Stimulated activated CD8-positive, alpha-beta memory T cell treated with anti-CD3 and anti-CD28 coated beads, Interleukin-7, amount 100 ng/mL, for 48 hours (primary cell): ENCODE data around the gene PEPD.
A peak's percentile ranks its signal among the peaks of the same experiment; 100 is the strongest.
"Not testable (repeated sequence)": the region's sequence is repeated elsewhere in the genome, so short reads cannot be mapped to it uniquely, and the experiment has no call there.

Source experiments
- DNase-seq, 2 donors: peaks; one replicate each; pipeline ENCODE4 v3.0.0-alpha.2; 2020; ENCODE audit warnings: low read depth in 1 of 2; ENCODE audit errors: extremely low read depth in 1 of 2

PEPD gene

DNA sequence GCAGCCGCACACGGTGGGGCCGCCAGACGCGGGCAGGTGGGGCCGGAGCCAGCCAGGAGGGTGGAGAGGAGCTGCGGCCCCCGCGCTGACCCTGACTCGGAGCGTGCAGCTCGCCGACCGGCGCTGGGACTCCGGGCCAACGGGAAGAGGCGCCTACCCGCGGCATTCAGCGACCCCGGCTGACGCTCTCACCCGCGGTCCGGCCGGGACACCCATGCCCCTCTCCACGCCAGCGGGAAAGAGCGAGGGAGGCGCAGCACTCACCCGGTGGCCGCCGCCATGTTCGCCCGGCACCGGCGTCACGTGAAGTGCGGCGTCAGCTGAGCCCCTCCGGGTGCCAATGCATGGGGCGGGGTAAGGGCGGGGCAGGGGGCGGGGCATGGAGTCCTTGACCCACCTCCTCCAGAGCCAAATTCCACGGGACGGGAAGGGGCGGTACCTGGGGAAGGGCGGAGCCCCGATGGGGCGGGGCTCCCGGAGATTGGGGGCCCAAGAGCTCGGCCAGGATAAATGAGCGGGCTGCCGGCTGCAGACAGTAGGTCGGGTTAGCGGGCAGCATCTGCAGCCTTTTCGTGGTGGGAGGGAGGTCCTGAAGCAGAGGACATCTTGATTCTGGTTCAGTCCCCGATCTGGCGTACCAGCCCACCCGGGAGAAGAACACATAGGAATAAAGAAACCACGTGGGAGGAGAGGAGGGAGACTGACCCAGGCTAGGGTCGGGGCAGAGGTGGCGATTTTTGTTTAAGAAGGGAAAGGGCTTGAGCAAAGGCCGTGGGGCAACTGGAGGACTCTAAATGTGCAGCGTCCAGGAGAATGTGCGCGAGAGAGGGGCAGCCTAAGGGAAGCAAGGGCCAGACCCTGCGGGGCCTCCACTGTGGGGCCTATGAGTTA is at the start of gene PEPD:
TSS of gene PEPD (minus strand) at position 312 of the 891 bp plus-strand sequence. CDS start at position 281, 31 bp downstream.
- DNase-seq = peak; percentile 75 to 82

DNA sequence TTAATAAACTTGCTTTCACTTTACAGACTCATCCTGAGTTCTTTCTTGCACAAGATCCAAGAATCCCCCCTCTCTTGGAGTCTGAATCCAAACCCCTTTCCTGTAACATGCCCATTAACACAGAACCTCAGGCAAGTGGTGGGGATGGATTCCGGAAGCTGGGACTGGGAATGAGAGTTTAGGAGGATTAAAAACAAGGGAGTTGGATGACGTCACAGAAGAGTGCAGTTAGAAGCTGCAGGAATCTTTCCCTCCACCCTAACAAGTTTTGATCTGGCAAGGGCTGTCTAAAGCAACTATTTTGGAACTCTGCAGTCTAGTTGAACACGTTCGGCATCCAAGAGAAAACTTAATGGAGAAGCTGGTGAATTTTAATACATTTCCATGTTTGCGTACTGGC is 48.2 kb upstream of the PEPD start:
- no peak for DNase-seq

DNA sequence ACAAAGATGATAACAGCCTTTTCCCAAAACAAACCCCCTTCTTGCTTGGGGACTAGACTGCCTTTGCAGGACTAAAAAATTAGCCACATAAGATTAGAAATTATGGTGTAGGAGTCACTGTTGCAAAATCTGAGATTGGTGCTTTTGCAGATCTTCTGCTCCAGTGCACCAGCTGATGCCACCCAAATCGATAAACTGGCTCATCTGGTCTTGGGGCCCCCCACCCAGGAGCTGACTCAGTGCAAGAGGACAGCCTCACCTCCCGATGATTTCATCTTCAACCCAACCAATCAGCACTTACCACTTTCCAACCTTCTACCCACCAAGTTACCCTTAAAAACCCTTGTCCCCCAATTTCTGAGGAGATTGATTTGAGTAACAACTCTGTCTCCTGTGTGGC is 47.1 kb upstream of the PEPD start:
- no peak for DNase-seq

DNA sequence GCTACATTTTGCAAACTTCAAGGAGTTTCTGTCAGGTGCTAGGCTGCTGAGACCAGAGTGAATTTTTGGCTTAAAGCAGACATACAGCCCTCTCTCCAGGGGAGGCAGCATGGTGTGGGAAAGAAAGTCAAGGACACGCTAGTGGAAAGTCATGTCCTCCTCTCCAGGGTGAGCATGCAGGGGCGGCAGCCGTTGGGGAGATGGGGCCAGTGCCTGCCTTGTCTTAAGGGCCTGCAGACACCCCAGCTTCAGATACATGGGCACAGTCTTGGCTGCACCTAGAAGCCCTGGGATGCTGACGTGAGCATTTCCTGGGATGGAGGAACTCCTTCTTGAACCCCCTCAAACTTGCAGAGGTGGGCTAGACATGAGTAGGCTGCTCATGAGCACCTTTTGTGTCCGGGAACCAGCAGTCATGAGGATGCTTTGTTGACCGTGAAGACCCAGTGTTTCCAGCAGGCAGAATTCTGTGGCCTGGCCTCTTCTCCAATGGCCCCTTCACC is 43.3 kb upstream of the PEPD start:
- no peak for DNase-seq

DNA sequence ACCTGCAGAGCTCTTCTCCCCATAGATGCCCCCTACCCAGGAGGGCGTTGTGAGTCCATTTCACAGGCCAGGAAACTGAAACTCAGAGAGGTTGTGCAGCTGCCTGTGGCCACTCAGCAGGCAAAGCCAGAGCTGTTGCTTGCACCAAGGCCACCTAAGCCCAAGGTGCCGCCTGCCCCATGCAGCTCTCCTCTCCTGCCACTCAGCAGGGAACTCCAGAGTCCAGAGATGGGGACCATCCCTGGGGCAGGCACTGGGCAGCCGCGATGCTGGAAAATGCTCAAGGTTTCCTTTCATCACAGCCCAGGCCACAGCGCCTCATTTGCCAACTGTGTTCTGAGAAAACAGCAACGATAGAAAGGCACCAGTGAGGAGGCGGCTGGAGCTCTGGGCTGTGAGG is 41.0 kb upstream of the PEPD start:
- no peak for DNase-seq

DNA sequence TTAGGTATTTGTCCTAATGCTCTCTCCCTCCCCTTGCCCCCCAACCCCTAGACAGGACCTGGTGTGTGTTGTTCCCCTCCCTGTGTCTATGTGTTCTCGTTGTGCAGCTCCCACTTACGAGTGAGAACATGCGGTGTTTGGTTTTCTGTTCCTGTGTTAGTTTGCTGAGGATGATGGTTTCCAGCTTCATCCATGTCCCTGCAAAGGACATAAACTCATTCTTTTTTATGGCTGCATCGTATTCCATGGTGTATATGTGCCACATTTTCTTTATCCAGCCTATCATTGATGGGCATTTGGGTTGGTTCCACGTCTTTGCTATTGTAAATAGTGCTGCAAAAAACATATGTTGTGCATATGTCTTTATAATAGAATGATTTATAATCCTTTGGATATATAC is 40.1 kb upstream of the PEPD start:
- not testable (repeated sequence) for DNase-seq

DNA sequence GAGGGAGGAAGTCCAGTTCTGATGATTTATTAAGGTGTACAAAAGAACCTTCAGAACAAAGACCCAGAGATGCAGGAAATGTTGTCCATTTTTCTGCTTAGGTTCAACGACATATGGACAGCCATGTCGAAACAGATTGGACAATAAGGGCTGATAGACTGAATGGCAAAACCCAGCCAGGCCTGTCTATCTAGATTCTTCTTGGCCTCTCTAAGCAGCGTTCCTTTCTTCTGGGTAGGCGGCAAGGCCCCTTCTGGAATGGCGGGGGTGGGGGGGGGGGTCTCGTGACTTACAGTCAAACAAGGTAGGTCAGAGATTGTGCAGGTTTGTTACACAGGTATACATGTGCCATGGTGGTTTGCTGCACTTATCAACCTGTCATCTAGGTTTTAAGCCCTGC is 39.7 kb upstream of the PEPD start:
- no peak for DNase-seq

DNA sequence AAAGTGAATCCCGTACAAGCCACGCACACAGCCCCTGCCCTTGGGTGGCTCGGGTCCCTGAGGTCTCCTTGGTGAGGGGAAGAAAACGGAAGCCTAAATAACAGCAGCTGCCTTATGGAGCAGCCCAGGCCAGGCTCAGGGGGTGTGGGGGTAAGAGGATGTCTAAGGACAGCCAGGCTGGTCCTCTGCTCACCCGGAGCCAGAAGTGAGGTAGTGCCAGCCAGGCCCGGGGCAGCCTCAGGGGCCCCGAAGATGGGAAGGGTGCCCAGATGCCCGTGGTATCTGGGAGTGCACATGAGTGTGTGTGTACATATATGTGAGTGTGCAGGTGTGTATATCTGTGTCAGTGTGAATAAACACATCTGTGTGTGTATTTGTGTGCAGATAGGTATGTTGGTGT is 38.4 kb upstream of the PEPD start:
- DNase-seq = no peak

DNA sequence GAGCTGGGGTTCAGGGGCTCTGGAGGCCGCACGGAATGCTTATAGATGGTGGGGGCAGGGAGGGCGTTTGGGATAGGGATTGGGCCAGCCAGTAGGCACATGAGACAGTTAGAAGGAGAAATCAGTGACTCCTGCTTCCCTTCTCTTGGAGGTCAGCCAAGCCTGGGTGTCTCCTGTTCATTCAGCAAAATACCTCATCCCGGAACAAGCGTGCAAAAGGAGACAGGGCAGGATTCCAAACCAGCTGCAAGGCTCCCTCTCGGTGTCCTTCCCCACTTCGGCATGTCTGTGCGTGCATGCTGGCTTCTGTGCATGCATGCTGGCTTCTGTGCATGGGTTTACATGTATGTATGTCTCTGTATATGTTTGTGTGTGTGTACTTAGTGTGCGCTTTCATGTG is 37.3 kb upstream of the PEPD start:
- DNase-seq = no peak

DNA sequence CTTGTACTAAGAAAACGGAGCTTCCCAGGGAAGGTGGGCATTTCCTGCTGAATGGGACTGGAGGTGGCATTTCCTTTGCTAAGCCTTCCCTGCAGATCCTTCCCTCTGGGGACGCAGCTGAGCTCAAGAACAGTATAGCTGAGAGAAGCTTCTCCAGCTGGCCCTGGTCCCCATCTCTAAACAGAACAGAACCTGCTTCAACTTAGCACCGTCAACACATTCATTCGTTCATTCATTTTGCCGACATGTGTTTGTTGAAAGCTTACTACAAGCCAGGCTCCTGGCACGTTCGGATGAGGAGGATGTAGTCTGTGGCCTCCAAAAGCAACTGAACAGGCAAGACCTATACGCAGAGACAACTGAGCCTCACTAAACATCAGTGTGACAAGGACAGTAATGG is 36.6 kb upstream of the PEPD start:
- no peak for DNase-seq

DNA sequence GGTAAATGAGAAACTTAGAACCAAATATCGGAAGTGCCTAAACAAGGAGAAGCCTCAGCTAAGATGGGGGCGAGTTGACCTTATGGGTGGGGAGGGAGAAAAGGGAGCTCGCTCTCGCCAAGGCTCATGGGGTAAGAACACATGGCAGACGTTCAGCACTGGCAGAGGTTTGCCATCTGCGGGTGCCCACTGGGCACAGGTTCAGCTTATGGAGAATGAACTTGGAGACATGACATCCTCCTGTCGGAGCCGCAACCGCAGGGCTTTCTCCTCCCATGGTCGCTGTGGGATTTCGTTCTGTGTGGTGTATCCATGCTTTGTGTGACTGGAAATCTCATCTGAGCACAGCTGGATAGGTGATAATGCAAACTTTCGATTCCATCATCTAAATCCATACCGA is 36.1 kb upstream of the PEPD start:
- DNase-seq = no peak

DNA sequence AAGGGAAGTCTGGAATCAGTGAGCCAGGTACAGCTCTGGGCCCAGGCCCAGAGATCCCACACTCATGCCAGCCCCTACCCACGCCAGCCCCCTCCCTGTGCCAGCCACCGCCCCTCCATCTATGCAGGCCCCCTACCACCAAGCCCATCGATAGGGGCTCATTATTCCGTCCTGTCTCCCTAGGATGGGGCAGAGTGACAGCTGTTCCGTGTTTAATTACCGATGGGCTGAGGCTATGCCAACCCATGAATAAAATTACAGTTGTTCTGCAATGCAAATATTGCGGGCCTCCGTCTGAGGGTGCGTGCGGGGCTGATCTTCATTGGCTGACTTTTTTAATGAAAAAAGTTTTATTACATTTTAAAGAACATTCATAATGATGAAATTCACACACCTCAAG is 35.6 kb upstream of the PEPD start:
- no peak for DNase-seq

DNA sequence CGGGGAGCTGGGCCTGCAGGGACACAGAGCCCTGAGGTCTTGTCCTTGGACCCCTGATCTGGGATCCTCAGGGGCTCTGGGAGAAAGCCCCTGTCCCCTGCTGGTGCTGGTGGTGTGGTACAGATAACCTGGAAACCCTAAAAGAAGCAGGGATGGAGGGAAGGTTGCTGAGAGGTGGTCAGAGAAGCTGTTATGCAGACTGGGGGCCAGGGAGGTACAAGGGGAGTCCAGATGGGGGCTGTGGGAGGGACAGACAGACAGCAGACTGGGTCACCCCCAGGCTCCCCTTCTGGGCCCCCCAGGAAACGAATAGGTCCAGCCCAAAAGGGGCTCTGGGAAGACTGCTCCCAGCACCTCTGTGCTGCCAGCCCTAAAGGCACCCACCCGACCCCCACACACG is 34.7 kb upstream of the PEPD start:
- DNase-seq = no peak

DNA sequence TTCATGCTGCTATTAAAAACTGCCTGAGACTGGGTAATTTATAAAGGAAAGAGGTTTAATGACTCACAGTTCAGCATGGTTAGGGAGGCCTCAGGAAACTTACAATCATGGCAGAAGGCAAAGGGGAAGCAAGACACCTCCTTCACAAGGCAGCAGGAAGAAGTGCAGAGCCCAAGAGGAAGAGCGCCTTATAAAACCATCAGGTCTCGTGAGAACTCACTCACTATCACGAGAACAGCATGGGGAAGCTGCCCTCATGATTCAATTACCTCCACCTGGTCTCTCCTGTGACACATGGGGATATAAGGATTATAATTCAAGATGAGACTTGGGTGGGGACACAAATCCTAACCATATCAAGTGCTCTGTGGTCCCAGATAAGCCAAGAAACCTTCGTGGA is 34.1 kb upstream of the PEPD start:
- DNase-seq = not testable (repeated sequence)

DNA sequence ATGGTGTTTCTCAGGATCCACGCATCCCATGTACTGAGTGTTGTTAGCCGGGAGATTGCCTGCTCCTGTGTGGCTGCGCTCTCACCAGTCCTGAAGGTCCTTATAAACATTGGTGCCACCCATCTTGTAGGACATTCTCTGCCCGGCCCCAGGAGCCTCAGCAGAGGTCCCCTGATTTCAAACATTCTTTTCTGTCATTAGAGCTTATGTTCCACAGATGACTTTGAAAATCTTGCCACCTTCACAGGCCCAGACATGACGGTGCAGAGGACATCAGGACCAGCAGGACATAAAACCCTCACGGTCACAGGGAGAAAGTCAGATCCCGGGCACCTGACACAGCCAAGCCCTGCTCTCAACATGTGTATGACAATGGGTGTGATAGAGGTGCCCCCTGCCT is 33.2 kb upstream of the PEPD start:
- DNase-seq = no peak

DNA sequence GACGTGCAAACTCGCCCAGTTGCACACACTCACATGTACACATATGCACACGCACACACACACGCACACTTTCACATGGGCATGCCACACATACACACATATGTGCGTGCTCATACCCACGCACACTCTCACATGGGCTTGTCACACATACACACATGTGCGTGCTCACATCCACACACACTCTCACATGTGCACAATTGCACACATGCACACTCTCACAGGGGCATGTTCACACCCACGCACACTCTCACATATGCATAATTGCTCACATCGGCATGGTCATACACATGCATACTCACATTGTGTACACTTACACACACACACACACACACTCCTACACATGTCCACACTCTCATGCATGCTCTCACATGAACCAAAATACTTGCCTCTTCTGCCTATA is 32.8 kb upstream of the PEPD start:
- no peak for DNase-seq

DNA sequence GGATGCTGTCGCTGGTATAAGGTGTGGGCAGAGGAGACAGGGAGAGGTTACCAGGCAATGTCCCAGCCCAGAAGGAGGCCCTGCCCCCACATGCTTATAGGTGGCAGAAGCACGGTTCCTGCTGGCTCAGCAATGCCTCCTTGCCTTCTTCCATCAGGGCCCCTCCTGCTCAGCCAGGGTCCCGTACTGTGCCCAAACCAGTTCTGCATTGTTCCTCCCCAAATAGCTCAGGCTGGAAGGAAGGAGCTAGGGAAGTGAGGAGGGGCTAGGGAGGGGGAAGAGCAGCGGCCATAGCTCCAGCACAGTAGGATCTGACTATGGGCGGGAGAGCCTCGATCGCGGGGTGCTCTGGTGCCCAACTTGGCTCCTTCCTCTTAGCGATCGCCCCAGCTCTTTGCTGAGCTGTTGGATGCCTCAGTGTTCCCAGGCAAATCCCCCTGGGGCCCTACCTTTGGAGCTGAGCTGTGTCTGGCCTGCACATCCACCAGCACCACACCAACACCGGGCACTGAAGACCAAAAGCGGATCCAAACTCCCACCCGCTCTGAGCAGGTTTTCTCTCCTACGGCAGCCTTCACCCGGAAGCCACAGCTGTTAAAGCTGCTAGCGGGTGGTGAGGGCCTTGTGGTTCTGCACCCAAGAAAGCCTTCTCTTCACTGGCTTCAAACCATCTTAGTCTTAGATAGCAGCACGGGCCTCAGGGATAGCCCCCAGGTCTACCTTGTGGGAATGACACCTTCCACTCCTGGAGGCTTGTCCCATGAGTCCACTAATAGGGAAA is 32.1 kb upstream of the PEPD start:
- DNase-seq = no peak

DNA sequence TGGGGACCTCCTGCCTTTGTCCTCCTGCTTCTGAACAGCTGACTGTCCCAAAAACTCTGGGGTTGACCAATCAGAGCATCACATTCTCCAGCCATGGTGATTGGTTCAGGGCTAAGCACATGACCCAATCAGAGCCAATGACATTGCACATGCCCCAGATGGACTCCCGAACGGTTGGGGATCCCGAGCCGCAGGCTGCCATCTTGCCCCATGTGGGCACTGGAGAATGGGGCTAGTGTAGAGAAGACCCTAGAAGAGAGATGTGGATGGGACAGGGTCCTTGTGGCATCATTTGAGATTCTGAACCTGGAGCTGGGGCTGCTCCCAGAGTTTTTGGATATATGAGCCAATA is 31.3 kb upstream of the PEPD start:
- DNase-seq = no peak

DNA sequence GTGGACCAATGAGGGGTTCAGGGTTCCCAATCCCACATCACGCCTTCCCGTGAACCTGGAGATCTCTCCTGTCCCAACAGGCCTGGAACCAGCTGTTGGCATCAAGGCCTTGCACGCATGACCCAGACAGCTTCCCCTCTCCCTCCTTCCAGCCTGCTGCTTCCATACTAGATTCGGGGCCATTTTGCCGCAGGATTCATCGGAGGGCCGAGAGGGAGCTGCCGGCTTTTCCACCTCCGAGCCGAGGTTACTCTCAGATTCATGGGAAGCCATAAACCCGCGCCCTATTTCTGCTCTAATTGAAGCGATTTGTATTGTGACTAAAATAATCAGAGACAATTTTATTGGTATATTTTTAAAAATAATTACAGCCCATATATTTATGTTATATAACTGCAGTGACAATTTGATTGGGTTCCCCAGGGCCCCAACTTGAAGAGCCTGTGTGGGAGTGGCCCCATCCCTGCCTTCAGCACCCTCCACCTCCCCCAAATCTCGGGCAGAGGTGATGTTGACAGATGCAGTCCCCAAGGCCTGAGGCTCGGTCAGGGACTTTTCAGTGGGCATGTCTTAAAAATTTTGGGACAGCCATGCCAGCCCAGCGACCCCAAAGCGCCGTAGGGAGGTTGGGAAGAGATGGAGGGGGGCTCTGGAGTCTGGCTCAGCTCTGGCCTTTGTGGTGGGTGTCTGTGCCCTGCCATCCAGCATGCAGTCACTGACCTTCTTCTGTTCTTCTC is 30.8 kb upstream of the PEPD start:
- DNase-seq = no peak

DNA sequence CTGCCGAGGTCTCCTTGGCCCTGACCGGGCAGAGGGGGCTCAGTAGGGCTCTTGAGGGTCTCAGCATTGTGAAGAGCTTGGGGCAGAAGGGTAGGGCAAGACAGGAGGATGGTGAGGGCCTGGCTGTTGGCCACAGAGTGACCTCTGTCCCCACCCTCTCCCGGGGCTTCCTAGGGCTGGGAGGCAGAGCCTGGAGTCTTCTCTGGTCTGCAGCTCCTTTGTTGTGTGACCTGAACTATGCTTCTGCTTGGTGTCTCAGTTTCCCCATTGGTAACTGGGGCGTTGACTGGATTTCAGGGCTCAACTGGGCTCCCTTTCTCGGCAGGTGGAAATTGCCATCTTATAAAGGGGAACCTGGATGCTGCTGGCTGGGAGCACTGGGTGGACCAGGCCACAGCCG is 30.1 kb upstream of the PEPD start:
- no peak for DNase-seq

DNA sequence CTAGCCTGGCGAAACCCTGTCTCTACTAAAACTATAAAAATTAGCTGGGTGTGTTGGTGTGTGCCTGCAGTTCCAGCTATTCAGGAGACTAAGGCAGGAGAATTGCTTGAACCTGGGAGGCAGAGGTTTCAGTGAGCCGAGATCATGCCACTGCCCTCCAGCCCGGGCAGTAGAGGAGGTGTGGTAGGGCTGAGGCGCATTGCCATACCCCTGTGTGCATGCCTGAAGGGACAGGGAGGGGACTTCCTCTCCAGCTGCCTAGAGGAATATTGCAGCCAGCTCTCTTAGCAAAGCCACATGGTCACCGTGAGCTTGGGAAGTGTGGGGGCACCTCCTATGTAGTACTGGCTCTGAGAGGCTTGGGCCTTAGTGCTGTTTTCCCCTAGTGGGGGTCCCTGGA is 29.2 kb upstream of the PEPD start:
- DNase-seq = no peak
